ENCODE data around the gene ANGEL1. TPM values are rescaled to one million over a fixed set of nuclear protein-coding genes. Genes with fewer than 3 reads are reported as not detected.

ANGEL1 gene
- total and polyA plus RNA-seq, 2 donors from 2014 or later, result 6.3 to 21.5 TPM

DNA sequence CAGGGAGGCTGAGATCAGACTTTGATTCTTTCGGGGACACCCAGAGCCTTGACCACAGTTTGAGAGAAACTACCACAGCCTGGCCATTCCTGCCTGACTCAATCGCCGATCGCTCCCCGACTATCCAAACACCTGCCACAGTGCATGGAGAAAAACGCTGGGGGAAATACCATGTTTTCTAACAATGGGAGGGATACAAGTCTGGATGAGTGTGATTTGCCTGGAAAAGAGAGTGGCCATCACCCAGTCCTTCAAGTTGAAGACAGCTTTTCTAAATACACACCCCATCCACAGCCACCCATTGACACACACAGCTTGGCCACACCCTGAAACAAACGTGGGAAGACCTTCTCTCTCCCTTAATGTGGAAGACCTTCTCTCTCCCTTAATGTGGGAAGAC lies 58.1 kb downstream of the ANGEL1 start:
- no peaks in the 10 kb centered on the region for H3K9me3 ChIP-seq (ENCODE audit: control insufficient read depth in 2 of 3, insufficient read depth in 1 of 3, low read length in 3 of 3)
- DNase-seq, result no peak
- H3K36me3 ChIP-seq (ENCODE audit: control insufficient read depth in 2 of 3, insufficient read depth in 3 of 3, low read length in 3 of 3), result no peaks in the 10 kb centered on the region
- intact Hi-C loops (cut with DNase I), result no loop called here
- no peak overlapping the region for H3K27ac ChIP-seq (ENCODE audit: low read depth in 2 of 2, low read length in 2 of 2)
- H3K4me1 ChIP-seq (ENCODE audit: control insufficient read depth in 2 of 3, insufficient read depth in 2 of 3, low read depth in 1 of 3, low read length in 3 of 3), result no peaks in the 10 kb centered on the region
- FAIRE-seq, result no peak
- no peak overlapping the region for H3K4me3 ChIP-seq (ENCODE audit: low read length in 3 of 3)
- H3K27me3 ChIP-seq (ENCODE audit: control insufficient read depth, insufficient read depth, low read length), result no peaks in the 10 kb centered on the region
- H3K9ac ChIP-seq (ENCODE audit: low read length in 3 of 3), result no peak overlapping the region
- TF ChIP-seq, protein P1, sequence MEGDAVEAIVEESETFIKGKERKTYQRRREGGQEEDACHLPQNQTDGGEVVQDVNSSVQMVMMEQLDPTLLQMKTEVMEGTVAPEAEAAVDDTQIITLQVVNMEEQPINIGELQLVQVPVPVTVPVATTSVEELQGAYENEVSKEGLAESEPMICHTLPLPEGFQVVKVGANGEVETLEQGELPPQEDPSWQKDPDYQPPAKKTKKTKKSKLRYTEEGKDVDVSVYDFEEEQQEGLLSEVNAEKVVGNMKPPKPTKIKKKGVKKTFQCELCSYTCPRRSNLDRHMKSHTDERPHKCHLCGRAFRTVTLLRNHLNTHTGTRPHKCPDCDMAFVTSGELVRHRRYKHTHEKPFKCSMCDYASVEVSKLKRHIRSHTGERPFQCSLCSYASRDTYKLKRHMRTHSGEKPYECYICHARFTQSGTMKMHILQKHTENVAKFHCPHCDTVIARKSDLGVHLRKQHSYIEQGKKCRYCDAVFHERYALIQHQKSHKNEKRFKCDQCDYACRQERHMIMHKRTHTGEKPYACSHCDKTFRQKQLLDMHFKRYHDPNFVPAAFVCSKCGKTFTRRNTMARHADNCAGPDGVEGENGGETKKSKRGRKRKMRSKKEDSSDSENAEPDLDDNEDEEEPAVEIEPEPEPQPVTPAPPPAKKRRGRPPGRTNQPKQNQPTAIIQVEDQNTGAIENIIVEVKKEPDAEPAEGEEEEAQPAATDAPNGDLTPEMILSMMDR (IDR thresholded peaks at IDR 0.05; ENCODE audit: borderline replicate concordance, extremely low read depth, insufficient read depth), result no peak

DNA sequence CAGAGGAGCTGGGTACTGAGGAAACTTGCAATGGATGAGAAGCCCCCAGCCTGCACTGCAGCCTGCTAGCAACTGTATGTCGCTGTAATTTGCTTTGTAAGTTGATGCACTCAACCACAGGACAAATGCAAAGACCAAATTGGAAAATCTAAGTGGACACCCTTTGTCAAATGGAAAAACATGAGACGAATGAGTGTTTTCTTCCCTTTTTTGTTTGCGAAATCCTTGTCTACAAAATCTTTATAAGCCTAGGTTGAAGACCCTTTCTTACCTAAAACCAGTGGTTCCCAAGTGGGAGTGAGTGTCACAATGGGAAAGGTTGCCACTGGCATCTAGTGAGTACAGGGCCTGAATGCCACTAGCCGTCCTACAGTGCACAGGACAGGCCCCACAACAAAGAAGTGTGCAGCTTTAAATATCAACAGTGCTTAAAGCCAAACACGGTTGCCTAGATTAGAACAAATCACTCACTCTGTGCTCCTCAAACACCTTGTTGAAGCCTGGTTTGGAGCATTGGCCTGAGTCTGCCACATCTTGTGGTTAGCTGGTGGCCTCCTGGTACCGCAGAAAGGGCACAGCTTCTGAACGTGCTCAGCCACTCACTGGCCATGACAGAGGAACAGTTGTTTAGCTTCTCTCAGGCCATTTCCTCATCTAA lies 59.0 kb downstream of the ANGEL1 start:
- Histone ChIP-seq H3K36me3 (ENCODE audit: control insufficient read depth in 2 of 3, insufficient read depth in 3 of 3, low read length in 3 of 3) (no peaks in the 10 kb centered on the region), H3K9me3 (ENCODE audit: control insufficient read depth in 2 of 3, insufficient read depth in 1 of 3, low read length in 3 of 3) (no peaks in the 10 kb centered on the region), H3K4me1 (ENCODE audit: control insufficient read depth in 2 of 3, insufficient read depth in 2 of 3, low read depth in 1 of 3, low read length in 3 of 3) (no peaks in the 10 kb centered on the region), H3K4me3 (ENCODE audit: low read length in 3 of 3) (no peak overlapping the region), H3K27ac (ENCODE audit: low read depth in 2 of 2, low read length in 2 of 2) (no peak overlapping the region), H3K27me3 (ENCODE audit: control insufficient read depth, insufficient read depth, low read length) (no peaks in the 10 kb centered on the region), H3K9ac (ENCODE audit: low read length in 3 of 3) (no peak overlapping the region)
- TF ChIP-seq, protein P1 (IDR thresholded peaks at IDR 0.05; ENCODE audit: borderline replicate concordance, extremely low read depth, insufficient read depth), result no peak
- DNase-seq (peak in 1 of 5 donors; percentile 4), FAIRE-seq (no peak)
- intact Hi-C loops (cut with DNase I), result no loop called here

DNA sequence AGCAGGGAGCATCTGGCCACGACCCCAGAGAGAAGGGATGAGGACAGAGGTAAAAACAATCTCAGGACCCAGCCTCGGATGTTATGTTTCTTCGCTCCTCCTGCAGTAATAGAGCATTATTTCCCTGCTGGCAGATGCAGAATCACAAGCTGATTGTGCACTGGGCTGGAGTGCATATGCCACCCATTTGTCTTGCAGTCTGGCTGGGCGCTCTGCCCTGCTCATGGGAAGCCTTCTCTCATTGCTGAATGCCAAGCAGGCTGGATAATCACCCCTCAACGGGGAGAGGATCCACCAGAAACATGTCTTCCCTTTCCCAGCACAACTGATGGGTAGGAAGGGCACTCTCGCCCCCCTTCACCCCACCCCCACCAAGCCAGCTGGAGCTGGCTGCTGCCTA lies 59.9 kb downstream of the ANGEL1 start:
- intact Hi-C loops (cut with DNase I), result no loop called here
- no peaks in the 10 kb centered on the region for H3K27me3 ChIP-seq (ENCODE audit: control insufficient read depth, insufficient read depth, low read length)
- FAIRE-seq (no peak), DNase-seq (no peak)
- no peaks in the 10 kb centered on the region for H3K36me3 ChIP-seq (ENCODE audit: control insufficient read depth in 2 of 3, insufficient read depth in 3 of 3, low read length in 3 of 3)
- H3K4me1 ChIP-seq (ENCODE audit: control insufficient read depth in 2 of 3, insufficient read depth in 2 of 3, low read depth in 1 of 3, low read length in 3 of 3), result no peaks in the 10 kb centered on the region
- H3K9ac ChIP-seq (ENCODE audit: low read length in 3 of 3), result no peak overlapping the region
- no peaks in the 10 kb centered on the region for H3K9me3 ChIP-seq (ENCODE audit: control insufficient read depth in 2 of 3, insufficient read depth in 1 of 3, low read length in 3 of 3)
- TF ChIP-seq, protein P1 (IDR thresholded peaks at IDR 0.05; ENCODE audit: borderline replicate concordance, extremely low read depth, insufficient read depth), result no peak
- no peak overlapping the region for H3K27ac ChIP-seq (ENCODE audit: low read depth in 2 of 2, low read length in 2 of 2)
- H3K4me3 ChIP-seq (ENCODE audit: low read length in 3 of 3), result no peak overlapping the region

- TF ChIP-seq, protein P1 (IDR thresholded peaks at IDR 0.05; ENCODE audit: borderline replicate concordance, extremely low read depth, insufficient read depth), result no peak
- H3K9me3 ChIP-seq (ENCODE audit: control insufficient read depth in 2 of 3, insufficient read depth in 1 of 3, low read length in 3 of 3), result peaks cover 0 to 3% (median 0%) of the 10 kb centered on the region in 3 donors
- H3K4me1 ChIP-seq (ENCODE audit: control insufficient read depth in 2 of 3, insufficient read depth in 2 of 3, low read depth in 1 of 3, low read length in 3 of 3), result no peaks in the 10 kb centered on the region
- intact Hi-C loops (cut with DNase I), result no loop called here
- no peak for FAIRE-seq
- no peak for DNase-seq
- H3K36me3 ChIP-seq (ENCODE audit: control insufficient read depth in 2 of 3, insufficient read depth in 3 of 3, low read length in 3 of 3), result no peaks in the 10 kb centered on the region
- H3K27me3 ChIP-seq (ENCODE audit: control insufficient read depth, insufficient read depth, low read length), result no peaks in the 10 kb centered on the region
- no peak overlapping the region for H3K9ac ChIP-seq (ENCODE audit: low read length in 3 of 3)
- no peak overlapping the region for H3K4me3 ChIP-seq (ENCODE audit: low read length in 3 of 3)
- H3K27ac ChIP-seq (ENCODE audit: low read depth in 2 of 2, low read length in 2 of 2), result no peak overlapping the region
Observed at GRCh38 chr14:76742966-76743365, 69.7 kb downstream of the ANGEL1 start.
